OCI-LY1 (cell line): ENCODE data around the gene CSAG1.
"Not testable (repeated sequence)": the region's sequence is repeated elsewhere in the genome, so short reads cannot be mapped to it uniquely, and the experiment has no call there.

ENCODE experiments used
- H2AFZ ChIP-seq: fragments of 200-600 bp; sonication (generic), shearing (Covaris generic); 2 replicates; pipeline ENCODE4 v1.6.0; 2014; ENCODE audit warnings: antibody characterized with exemption, mild to moderate bottlenecking, low read length
- H3F3A ChIP-seq: fragments of 200-600 bp; sonication (generic), shearing (Covaris generic); 2 replicates; pipeline ENCODE4 v1.6.0; 2014; ENCODE audit warnings: mild to moderate bottlenecking, antibody characterized with exemption, low read length, moderate library complexity; ENCODE audit not compliant: insufficient read depth
- H3K27ac ChIP-seq: fragments of 200-600 bp; sonication (generic); 2 replicates; pipeline ENCODE4 v1.5.1; 2014; ENCODE audit warnings: low read length, mixed run types, mild to moderate bottlenecking, low read depth; ENCODE audit not compliant: poor library complexity, severe bottlenecking
- H3K27me3 ChIP-seq: fragments of 200-600 bp; sonication (generic); 2 replicates; pipeline ENCODE4 v1.6.0; 2014; ENCODE audit warnings: antibody characterized with exemption, mild to moderate bottlenecking, low read length, moderate library complexity; ENCODE audit not compliant: insufficient read depth
- H3K36me3 ChIP-seq: fragments of 200-600 bp; sonication (generic); 2 replicates; pipeline ENCODE4 v1.6.1; 2014; ENCODE audit warnings: mild to moderate bottlenecking, antibody characterized with exemption, low read length, moderate library complexity, mixed read lengths; ENCODE audit not compliant: insufficient read depth
- H3K4me1 ChIP-seq: fragments of 200-600 bp; sonication (generic); 2 replicates; pipeline ENCODE4 v1.5.1; 2014; ENCODE audit warnings: mild to moderate bottlenecking, low read length, moderate library complexity; ENCODE audit not compliant: insufficient read depth, severe bottlenecking
- H3K4me2 ChIP-seq: fragments of 200-600 bp; sonication (generic), shearing (Covaris generic); 2 replicates; pipeline ENCODE4 v1.6.1; 2014; ENCODE audit warnings: low read length
- H3K4me3 ChIP-seq: fragments of 200-600 bp; sonication (generic); 2 replicates; pipeline ENCODE4 v1.5.1; 2014; ENCODE audit warnings: low read length, low read depth, mild to moderate bottlenecking, mixed read lengths; ENCODE audit not compliant: poor library complexity, severe bottlenecking
- H3K79me2 ChIP-seq: fragments of 200-600 bp; shearing (Covaris generic); 2 replicates; pipeline ENCODE4 v1.6.1; 2016; ENCODE audit warnings: mixed run types, low read length, mixed read lengths; ENCODE audit not compliant: insufficient read depth
- H3K9ac ChIP-seq: fragments of 200-600 bp; sonication (generic), shearing (Covaris generic); 2 replicates; pipeline ENCODE4 v1.6.1; 2014; ENCODE audit warnings: mild to moderate bottlenecking, low read length, mixed read lengths
- H3K9me2 ChIP-seq: fragments of 200-600 bp; sonication (generic), shearing (Covaris generic); 2 replicates; pipeline ENCODE4 v1.6.1; 2014; ENCODE audit warnings: low read depth, mild to moderate bottlenecking, low read length, mixed read lengths
- H3K9me3 ChIP-seq: fragments of 200-600 bp; shearing (Covaris generic); 2 replicates; pipeline ENCODE4 v1.6.1; 2014; ENCODE audit warnings: low read length, mixed read lengths
- H4K20me1 ChIP-seq: fragments of 200-600 bp; sonication (generic), shearing (Covaris generic); 2 replicates; pipeline ENCODE4 v1.6.0; 2016; ENCODE audit warnings: mild to moderate bottlenecking, low read length; ENCODE audit not compliant: insufficient read depth

The CSAG1 gene

GRCh38 chrX:152713195-152713594 is 20.3 kb downstream of the CSAG1 start:
- not testable (repeated sequence) for H3K4me2 ChIP-seq, H3K4me3 ChIP-seq

DNA sequence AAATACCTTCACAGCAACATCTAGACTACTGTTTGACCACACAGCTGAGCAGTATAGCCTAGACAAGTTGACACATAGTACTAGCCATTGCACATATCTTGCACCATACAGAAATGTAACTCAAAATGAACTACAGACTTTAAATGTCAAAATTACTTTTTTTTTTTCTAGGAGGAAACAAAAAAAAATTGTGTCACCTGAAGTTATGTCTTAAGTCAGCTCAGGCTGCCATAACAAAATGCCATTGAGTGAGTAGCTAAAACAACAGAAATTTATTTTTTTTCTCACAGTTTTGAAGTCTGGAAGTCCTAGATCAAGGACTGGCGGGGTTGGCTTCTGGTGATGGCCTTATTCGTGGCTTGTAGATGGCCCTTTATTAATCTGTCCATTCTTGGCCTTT is 24.3 kb downstream of the CSAG1 start, which contains the start of gene CSAG2:
CSAG2 (minus strand) TSS at position 101 of the 400 bp plus-strand sequence. CDS start 161 bp downstream, outside the sequence.
- H3K36me3 ChIP-seq: not testable (repeated sequence)

More at GRCh38 chrX:152713195-152713594, 20.3 kb downstream of the CSAG1 start:
- not testable (repeated sequence) for H3K9me3 ChIP-seq, H3K4me1 ChIP-seq, H2AFZ ChIP-seq, H3K79me2 ChIP-seq, H3K27ac ChIP-seq, H3K9ac ChIP-seq, H4K20me1 ChIP-seq, H3K27me3 ChIP-seq, H3F3A ChIP-seq, H3K9me2 ChIP-seq, H3K36me3 ChIP-seq

DNA sequence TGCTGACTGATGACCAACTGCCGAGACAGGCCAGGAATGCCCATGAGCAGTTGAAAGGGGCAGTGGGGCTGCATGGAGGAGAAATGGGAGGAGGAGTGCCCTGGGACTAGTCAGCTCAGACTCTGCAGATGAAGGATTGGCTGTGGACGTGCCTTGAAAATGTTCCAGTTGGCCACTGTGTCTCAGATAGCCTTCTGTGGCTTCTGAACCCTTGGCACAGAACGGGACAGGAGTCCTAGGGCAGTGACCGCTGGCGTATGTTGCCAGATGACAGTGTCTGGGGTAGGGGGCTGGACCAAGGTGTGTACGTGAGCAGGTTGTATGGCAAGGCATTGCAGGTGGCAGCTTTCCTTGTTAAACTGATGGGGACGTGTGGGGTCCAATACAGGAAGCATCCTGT is 27.0 kb downstream of the CSAG1 start:
- H3K9me2 ChIP-seq, H3K9me3 ChIP-seq, H4K20me1 ChIP-seq, H3K27ac ChIP-seq, H2AFZ ChIP-seq, H3K9ac ChIP-seq, H3K27me3 ChIP-seq, H3K79me2 ChIP-seq, H3F3A ChIP-seq, H3K4me2 ChIP-seq, H3K36me3 ChIP-seq, H3K4me1 ChIP-seq, H3K4me3 ChIP-seq: not testable (repeated sequence)

More for the DNA sequence above, 24.3 kb downstream of the CSAG1 start, which contains the start of gene CSAG2:
- H2AFZ ChIP-seq, H3K4me3 ChIP-seq, H3K4me1 ChIP-seq, H3K79me2 ChIP-seq, H4K20me1 ChIP-seq, H3F3A ChIP-seq, H3K4me2 ChIP-seq, H3K9me2 ChIP-seq, H3K27ac ChIP-seq, H3K9me3 ChIP-seq, H3K9ac ChIP-seq, H3K27me3 ChIP-seq: not testable (repeated sequence)

DNA sequence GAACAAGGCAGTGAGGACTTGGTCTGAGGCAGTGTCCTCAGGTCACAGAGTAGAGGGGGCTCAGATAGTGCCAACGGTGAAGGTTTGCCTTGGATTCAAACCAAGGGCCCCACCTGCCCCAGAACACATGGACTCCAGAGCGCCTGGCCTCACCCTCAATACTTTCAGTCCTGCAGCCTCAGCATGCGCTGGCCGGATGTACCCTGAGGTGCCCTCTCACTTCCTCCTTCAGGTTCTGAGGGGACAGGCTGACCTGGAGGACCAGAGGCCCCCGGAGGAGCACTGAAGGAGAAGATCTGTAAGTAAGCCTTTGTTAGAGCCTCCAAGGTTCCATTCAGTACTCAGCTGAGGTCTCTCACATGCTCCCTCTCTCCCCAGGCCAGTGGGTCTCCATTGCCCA is 33.1 kb downstream of the CSAG1 start:
- H3K79me2 ChIP-seq, H3K27ac ChIP-seq, H3K4me2 ChIP-seq: not testable (repeated sequence)

DNA sequence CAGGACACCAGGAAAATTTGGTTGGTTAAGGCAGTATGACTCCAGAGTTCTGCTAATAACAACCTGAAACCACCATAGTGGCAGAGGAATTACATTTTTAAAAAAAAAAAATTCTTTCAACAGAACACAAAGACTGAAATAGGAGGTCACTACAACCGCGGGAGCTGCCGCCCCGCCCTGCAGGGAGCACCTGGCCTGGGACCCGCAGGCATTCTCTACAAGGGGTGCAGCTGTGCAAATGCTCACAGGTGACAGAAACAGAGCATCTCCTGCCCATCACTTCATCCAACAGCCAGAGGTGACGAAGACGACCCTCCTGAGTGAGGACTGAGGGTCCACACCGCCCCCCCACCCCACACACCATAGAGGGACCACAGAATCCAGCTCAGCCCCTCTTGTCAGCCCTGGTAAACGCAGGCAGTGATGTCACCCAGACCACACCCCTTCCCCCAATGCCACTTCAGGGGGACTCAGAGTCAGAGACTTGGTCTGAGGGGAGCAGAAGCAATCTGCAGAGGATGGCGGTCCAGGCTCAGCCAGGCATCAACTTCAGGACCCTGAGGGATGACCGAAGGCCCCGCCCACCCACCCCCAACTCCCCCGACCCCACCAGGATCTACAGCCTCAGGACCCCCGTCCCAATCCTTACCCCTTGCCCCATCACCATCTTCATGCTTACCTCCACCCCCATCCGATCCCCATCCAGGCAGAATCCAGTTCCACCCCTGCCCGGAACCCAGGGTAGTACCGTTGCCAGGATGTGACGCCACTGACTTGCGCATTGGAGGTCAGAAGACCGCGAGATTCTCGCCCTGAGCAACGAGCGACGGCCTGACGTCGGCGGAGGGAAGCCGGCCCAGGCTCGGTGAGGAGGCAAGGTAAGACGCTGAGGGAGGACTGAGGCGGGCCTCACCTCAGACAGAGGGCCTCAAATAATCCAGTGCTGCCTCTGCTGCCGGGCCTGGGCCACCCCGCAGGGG is 35.3 kb downstream of the CSAG1 start, which contains the start of gene MAGEA3:
MAGEA3 (plus strand) TSS at position 843 of the 980 bp plus-strand sequence. CDS start 2,039 bp downstream, outside the sequence.
- H3K9me2 ChIP-seq, H3F3A ChIP-seq, H3K79me2 ChIP-seq, H3K27ac ChIP-seq, H4K20me1 ChIP-seq, H3K27me3 ChIP-seq, H3K9ac ChIP-seq, H2AFZ ChIP-seq, H3K9me3 ChIP-seq, H3K4me3 ChIP-seq, H3K4me2 ChIP-seq, H3K36me3 ChIP-seq, H3K4me1 ChIP-seq: not testable (repeated sequence)

More for the DNA sequence above, 33.1 kb downstream of the CSAG1 start:
- not testable (repeated sequence) for H2AFZ ChIP-seq, H3F3A ChIP-seq, H3K4me1 ChIP-seq, H4K20me1 ChIP-seq, H3K4me3 ChIP-seq, H3K9ac ChIP-seq, H3K9me2 ChIP-seq, H3K27me3 ChIP-seq, H3K9me3 ChIP-seq, H3K36me3 ChIP-seq

GRCh38 chrX:152681012-152681411 is 52.5 kb downstream of the CSAG1 start:
- not testable (repeated sequence) for H3K27me3 ChIP-seq, H3K4me1 ChIP-seq, H3K36me3 ChIP-seq, H3K79me2 ChIP-seq, H2AFZ ChIP-seq, H3K9me2 ChIP-seq, H4K20me1 ChIP-seq, H3K9me3 ChIP-seq, H3K4me2 ChIP-seq, H3K4me3 ChIP-seq, H3K27ac ChIP-seq, H3F3A ChIP-seq, H3K9ac ChIP-seq
